ENCODE results near the gene SLC30A7. TPM values are rescaled to one million over a fixed set of nuclear protein-coding genes. Genes with fewer than 3 reads are reported as not detected.
"Not testable (repeated sequence)": the region's sequence is repeated elsewhere in the genome, so short reads cannot be mapped to it uniquely, and the experiment has no call there.

Gene SLC30A7
- total and polyA plus RNA-seq, 2 of the 13 experiments (the other 11 are each of a cell fraction or from before 2014, with no cell fraction given), result 8.3 to 40.8 TPM

DNA sequence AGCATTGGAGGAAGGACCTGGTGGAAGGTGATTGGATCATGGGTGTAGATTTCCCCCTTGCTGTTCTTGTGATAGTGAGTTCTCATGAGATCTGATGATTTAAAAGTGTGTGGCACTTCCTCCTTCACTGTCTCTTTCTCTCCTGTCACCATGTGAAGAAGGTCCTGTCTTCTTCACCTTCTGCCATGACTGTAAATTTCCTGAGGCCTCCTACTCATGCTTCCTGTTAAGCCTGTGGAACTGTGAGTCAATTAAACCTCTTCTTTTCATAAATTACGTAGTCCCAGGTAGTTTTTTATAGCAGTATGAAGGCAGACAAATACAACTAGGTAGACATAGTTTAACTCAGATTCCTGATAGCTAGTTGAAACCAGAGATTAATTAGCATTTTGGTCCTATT is 57.1 kb downstream of the SLC30A7 start:
- H3K27me3 ChIP-seq (ENCODE audit: control insufficient read depth in 1 of 2, insufficient read depth in 2 of 2, low read length in 2 of 2); FAIRE-seq; ATAC-seq; H3K9ac ChIP-seq (ENCODE audit: insufficient read depth, low read depth, low read length); DNase-seq (ENCODE audit: low spot score); H3K9me3 ChIP-seq (ENCODE audit: low read length); H3K4me3 ChIP-seq (replicated peaks in 1 of 3; ENCODE audit: insufficient read depth in 1 of 3, low read depth in 2 of 3, low read length in 3 of 3); H3K79me2 ChIP-seq (ENCODE audit: insufficient read depth, low read length); POLR2A ChIA-PET; in situ Hi-C loops (cut with HindIII; ENCODE audit: extremely low pct_ligation_motif_present, low pct_unique_long_range_greater_than_20kb); BruUV-seq (replicated peaks); H4K20me1 ChIP-seq (ENCODE audit: insufficient read depth, low read length); intact Hi-C loops (cut with micrococcal nuclease; ENCODE audit: unreplicated experiment); H3K27ac ChIP-seq (ENCODE audit: extremely low read length, insufficient read depth, low read length); H3K4me2 ChIP-seq (ENCODE audit: low read depth, low read length); CTCF ChIA-PET (ENCODE audit: low intra/inter-chr PET ratio, low total read pairs); H2AFZ ChIP-seq (ENCODE audit: low read length): not testable (repeated sequence)
- Histone ChIP-seq H3K4me1 (ENCODE audit: insufficient read depth, low read length) (peaks cover 19% of the 10 kb centered on the region), H3K36me3 (replicated peaks in 1 of 2; ENCODE audit: control insufficient read depth in 1 of 2, insufficient read depth in 2 of 2, low read length in 2 of 2) (peaks cover 6 to 30% of the 10 kb centered on the region in 2 experiments; a peak in 4 of 5 replicates)
- WGBS (ENCODE audit: low lambda C conversion rate), result 100% methylated on average over 1 of the region's 1 CpG

DNA sequence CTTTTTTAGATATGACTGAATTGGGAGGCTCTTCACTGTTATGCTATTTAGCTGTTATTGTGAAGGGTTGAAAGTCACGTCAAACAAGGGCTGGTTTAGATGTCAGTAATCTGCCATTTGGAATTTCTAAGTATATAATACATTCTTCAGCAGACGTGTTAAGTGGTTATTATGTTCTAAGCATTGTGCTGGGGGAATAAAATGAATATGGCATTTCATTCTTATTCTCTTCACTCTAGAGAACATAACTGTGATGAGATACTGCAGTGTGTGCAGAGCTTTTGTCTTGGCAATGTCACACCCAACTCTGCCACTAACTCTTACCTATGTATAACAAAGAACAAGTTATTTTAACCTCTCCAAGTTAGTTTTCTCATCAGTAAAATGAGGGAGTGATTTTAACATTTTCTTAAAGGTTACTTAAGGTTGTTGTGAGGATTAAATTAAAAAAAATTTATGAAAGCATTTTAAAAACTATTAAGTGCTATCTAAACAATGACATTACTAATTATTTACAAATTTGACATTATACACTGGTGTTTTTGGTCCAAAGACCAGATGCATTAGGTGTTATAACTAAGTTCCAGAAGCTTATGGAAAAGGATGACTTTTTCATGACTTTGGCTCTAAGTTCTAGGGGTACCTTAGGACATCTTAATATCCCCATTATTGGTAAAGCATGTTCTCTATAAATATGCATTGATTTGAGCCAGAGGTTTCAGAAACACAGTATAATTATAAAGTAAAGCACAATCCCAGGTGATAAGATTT is 58.3 kb downstream of the SLC30A7 start:
- in situ Hi-C loops (cut with HindIII; ENCODE audit: extremely low pct_ligation_motif_present, low pct_unique_long_range_greater_than_20kb) (no loop called here), intact Hi-C loops (cut with micrococcal nuclease; ENCODE audit: unreplicated experiment) (no loop called here)
- Histone ChIP-seq H2AFZ (ENCODE audit: low read length) (no peak overlapping the region), H3K4me2 (ENCODE audit: low read depth, low read length) (no peak overlapping the region), H3K4me3 (replicated peaks in 1 of 3; ENCODE audit: insufficient read depth in 1 of 3, low read depth in 2 of 3, low read length in 3 of 3) (no peak overlapping the region), H3K79me2 (ENCODE audit: insufficient read depth, low read length) (no peaks in the 10 kb centered on the region), H3K27me3 (ENCODE audit: control insufficient read depth in 1 of 2, insufficient read depth in 2 of 2, low read length in 2 of 2) (no peaks in the 10 kb centered on the region), H3K36me3 (replicated peaks in 1 of 2; ENCODE audit: control insufficient read depth in 1 of 2, insufficient read depth in 2 of 2, low read length in 2 of 2) (peaks cover 6 to 30% of the 10 kb centered on the region in 2 experiments; a peak in 4 of 5 replicates), H4K20me1 (ENCODE audit: insufficient read depth, low read length) (no peaks in the 10 kb centered on the region), H3K27ac (ENCODE audit: extremely low read length, insufficient read depth, low read length) (no peak overlapping the region), H3K9ac (ENCODE audit: insufficient read depth, low read depth, low read length) (no peak overlapping the region), H3K9me3 (ENCODE audit: low read length) (no peaks in the 10 kb centered on the region), H3K4me1 (ENCODE audit: insufficient read depth, low read length) (peaks cover 9% of the 10 kb centered on the region)
- ATAC-seq (no peak), DNase-seq (ENCODE audit: low spot score) (no peak), FAIRE-seq (no peak)
- TF ChIP-seq, protein P1, sequence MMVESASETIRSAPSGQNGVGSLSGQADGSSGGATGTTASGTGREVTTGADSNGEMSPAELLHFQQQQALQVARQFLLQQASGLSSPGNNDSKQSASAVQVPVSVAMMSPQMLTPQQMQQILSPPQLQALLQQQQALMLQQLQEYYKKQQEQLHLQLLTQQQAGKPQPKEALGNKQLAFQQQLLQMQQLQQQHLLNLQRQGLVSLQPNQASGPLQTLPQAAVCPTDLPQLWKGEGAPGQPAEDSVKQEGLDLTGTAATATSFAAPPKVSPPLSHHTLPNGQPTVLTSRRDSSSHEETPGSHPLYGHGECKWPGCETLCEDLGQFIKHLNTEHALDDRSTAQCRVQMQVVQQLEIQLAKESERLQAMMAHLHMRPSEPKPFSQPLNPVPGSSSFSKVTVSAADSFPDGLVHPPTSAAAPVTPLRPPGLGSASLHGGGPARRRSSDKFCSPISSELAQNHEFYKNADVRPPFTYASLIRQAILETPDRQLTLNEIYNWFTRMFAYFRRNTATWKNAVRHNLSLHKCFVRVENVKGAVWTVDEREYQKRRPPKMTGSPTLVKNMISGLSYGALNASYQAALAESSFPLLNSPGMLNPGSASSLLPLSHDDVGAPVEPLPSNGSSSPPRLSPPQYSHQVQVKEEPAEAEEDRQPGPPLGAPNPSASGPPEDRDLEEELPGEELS (CRISPR knock-in tag; IDR thresholded peaks at IDR 0.05), result no peak
- TF ChIP-seq MZF1 (CRISPR knock-in tag; IDR thresholded peaks at IDR 0.05; ENCODE audit: borderline replicate concordance) (no peak), MAFF (IDR thresholded peaks at IDR 0.05; ENCODE audit: low read depth, low read length) (no peak), GPN1 (CRISPR knock-in tag; IDR thresholded peaks at IDR 0.05; ENCODE audit: borderline replicate concordance) (no peak), SMARCC2 (IDR thresholded peaks at IDR 0.05) (no peak)
- TF ChIP-seq, protein P2, sequence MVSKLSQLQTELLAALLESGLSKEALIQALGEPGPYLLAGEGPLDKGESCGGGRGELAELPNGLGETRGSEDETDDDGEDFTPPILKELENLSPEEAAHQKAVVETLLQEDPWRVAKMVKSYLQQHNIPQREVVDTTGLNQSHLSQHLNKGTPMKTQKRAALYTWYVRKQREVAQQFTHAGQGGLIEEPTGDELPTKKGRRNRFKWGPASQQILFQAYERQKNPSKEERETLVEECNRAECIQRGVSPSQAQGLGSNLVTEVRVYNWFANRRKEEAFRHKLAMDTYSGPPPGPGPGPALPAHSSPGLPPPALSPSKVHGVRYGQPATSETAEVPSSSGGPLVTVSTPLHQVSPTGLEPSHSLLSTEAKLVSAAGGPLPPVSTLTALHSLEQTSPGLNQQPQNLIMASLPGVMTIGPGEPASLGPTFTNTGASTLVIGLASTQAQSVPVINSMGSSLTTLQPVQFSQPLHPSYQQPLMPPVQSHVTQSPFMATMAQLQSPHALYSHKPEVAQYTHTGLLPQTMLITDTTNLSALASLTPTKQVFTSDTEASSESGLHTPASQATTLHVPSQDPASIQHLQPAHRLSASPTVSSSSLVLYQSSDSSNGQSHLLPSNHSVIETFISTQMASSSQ (IDR thresholded peaks at IDR 0.05; ENCODE audit: low read depth), result no peak
- TF ChIP-seq, protein P2 (CRISPR knock-in tag; IDR thresholded peaks at IDR 0.05; ENCODE audit: borderline replicate concordance), result no peak
- BruUV-seq (replicated peaks), result no TSS peak
- CTCF ChIA-PET (ENCODE audit: low intra/inter-chr PET ratio, low total read pairs), result no interaction called here
- WGBS (ENCODE audit: low lambda C conversion rate), result 98% methylated on average over 2 of the region's 2 CpGs
- POLR2A ChIA-PET, result no interaction called here
